ENCODE results near the gene POLR3E. TPM values are rescaled to one million over a fixed set of nuclear protein-coding genes. Genes with fewer than 3 reads are reported as not detected.

POLR3E gene
- total RNA-seq, 1 experiment from 2014 or later, result 65.0 TPM

DNA sequence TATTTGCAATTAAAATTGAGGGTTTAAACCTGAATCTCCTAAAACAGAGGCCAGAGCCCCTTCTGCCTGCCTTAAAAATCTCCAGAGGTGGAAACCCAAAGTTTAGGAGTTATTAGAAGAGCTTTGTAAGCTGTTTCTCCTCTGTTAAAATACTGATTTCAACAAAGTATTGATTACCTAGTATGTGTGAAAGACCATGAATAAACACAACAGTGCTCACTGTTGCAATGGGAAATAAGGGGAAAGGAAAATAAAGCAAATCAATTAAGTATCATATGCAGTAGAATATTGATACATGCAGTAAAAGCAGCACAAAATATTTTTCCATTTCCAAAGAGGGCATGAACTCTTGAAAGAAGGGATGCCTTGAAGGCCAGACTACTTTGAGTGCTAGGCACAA is 62.5 kb downstream of the POLR3E start:
- peaks cover 16 to 23% of the 10 kb centered on the region in 2 experiments; a peak in 3 of 4 replicates for H3K36me3 ChIP-seq (ENCODE audit: control insufficient read depth in 1 of 2, insufficient read depth in 2 of 2, low read length in 2 of 2)
- TF ChIP-seq SP1 (IDR thresholded peaks at IDR 0.05; ENCODE audit: low read depth) (no peak), SIN3A (IDR thresholded peaks at IDR 0.05; ENCODE audit: low read depth) (no peak), YY1 (IDR thresholded peaks at IDR 0.05; ENCODE audit: extremely low read depth, insufficient replicate concordance, low read depth, low read length) (no peak), SRF (IDR thresholded peaks at IDR 0.05; ENCODE audit: low read depth) (no peak), ZFX (IDR thresholded peaks at IDR 0.05) (no peak), RAD21 (IDR thresholded peaks at IDR 0.05; ENCODE audit: low read depth) (no peak), POLR2AphosphoS5 (IDR thresholded peaks at IDR 0.05; ENCODE audit: low read depth, low read length) (no peak), ZNF274 (IDR thresholded peaks at IDR 0.05; ENCODE audit: low read depth, low read length) (no peak), JUND (IDR thresholded peaks at IDR 0.05) (no peak), EZH2phosphoT487 (IDR thresholded peaks at IDR 0.05; ENCODE audit: borderline replicate concordance) (no peak), EGR1 (IDR thresholded peaks at IDR 0.05; ENCODE audit: low read depth) (no peak), ELF1 (IDR thresholded peaks at IDR 0.05; ENCODE audit: borderline replicate concordance, low read depth) (no peak), FOSL1 (IDR thresholded peaks at IDR 0.05; ENCODE audit: low read depth) (no peak)
- TF ChIP-seq, protein P1, sequence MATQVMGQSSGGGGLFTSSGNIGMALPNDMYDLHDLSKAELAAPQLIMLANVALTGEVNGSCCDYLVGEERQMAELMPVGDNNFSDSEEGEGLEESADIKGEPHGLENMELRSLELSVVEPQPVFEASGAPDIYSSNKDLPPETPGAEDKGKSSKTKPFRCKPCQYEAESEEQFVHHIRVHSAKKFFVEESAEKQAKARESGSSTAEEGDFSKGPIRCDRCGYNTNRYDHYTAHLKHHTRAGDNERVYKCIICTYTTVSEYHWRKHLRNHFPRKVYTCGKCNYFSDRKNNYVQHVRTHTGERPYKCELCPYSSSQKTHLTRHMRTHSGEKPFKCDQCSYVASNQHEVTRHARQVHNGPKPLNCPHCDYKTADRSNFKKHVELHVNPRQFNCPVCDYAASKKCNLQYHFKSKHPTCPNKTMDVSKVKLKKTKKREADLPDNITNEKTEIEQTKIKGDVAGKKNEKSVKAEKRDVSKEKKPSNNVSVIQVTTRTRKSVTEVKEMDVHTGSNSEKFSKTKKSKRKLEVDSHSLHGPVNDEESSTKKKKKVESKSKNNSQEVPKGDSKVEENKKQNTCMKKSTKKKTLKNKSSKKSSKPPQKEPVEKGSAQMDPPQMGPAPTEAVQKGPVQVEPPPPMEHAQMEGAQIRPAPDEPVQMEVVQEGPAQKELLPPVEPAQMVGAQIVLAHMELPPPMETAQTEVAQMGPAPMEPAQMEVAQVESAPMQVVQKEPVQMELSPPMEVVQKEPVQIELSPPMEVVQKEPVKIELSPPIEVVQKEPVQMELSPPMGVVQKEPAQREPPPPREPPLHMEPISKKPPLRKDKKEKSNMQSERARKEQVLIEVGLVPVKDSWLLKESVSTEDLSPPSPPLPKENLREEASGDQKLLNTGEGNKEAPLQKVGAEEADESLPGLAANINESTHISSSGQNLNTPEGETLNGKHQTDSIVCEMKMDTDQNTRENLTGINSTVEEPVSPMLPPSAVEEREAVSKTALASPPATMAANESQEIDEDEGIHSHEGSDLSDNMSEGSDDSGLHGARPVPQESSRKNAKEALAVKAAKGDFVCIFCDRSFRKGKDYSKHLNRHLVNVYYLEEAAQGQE (IDR thresholded peaks at IDR 0.05; ENCODE audit: low read depth), result no peak
- TF ChIP-seq, protein P2, sequence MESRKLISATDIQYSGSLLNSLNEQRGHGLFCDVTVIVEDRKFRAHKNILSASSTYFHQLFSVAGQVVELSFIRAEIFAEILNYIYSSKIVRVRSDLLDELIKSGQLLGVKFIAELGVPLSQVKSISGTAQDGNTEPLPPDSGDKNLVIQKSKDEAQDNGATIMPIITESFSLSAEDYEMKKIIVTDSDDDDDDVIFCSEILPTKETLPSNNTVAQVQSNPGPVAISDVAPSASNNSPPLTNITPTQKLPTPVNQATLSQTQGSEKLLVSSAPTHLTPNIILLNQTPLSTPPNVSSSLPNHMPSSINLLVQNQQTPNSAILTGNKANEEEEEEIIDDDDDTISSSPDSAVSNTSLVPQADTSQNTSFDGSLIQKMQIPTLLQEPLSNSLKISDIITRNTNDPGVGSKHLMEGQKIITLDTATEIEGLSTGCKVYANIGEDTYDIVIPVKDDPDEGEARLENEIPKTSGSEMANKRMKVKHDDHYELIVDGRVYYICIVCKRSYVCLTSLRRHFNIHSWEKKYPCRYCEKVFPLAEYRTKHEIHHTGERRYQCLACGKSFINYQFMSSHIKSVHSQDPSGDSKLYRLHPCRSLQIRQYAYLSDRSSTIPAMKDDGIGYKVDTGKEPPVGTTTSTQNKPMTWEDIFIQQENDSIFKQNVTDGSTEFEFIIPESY (IDR thresholded peaks at IDR 0.05; ENCODE audit: extremely low read depth, insufficient replicate concordance, low read length), result no peak
- TF ChIP-seq, protein P3, sequence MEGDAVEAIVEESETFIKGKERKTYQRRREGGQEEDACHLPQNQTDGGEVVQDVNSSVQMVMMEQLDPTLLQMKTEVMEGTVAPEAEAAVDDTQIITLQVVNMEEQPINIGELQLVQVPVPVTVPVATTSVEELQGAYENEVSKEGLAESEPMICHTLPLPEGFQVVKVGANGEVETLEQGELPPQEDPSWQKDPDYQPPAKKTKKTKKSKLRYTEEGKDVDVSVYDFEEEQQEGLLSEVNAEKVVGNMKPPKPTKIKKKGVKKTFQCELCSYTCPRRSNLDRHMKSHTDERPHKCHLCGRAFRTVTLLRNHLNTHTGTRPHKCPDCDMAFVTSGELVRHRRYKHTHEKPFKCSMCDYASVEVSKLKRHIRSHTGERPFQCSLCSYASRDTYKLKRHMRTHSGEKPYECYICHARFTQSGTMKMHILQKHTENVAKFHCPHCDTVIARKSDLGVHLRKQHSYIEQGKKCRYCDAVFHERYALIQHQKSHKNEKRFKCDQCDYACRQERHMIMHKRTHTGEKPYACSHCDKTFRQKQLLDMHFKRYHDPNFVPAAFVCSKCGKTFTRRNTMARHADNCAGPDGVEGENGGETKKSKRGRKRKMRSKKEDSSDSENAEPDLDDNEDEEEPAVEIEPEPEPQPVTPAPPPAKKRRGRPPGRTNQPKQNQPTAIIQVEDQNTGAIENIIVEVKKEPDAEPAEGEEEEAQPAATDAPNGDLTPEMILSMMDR (IDR thresholded peaks at IDR 0.05 in 2 of 3, conservative IDR thresholded peaks at IDR 0.05 in 1 of 3; ENCODE audit: borderline replicate concordance in 1 of 3, insufficient read depth in 1 of 3, low read depth in 2 of 3, low read length in 2 of 3), result no peak
- no peaks in the 10 kb centered on the region for H3K9me3 ChIP-seq (ENCODE audit: control insufficient read depth in 1 of 2, insufficient read depth in 1 of 2, low read depth in 1 of 2, low read length in 2 of 2)
- no peak overlapping the region for H2AFZ ChIP-seq (ENCODE audit: low read depth, low read length, poor library complexity, severe bottlenecking)
- intact Hi-C loops (cut with micrococcal nuclease), result no loop called here
- RAD21 ChIA-PET (ENCODE audit: low non-redundant PET in 1 of 2, low total read pairs in 2 of 2, uncharacterized antibody in 2 of 2, unreplicated experiment in 2 of 2), result no interaction called here
- DNase-seq (ENCODE audit: low read depth, low spot score), result no peak
- POLR2A ChIA-PET, result no interaction called here
- no peak overlapping the region for H3K9ac ChIP-seq (ENCODE audit: low read length)
- H3K4me1 ChIP-seq (ENCODE audit: control insufficient read depth in 1 of 2, insufficient read depth in 2 of 2, low read length in 2 of 2), result peaks cover 7 to 11% of the 10 kb centered on the region in 2 experiments; a peak in 3 of 4 replicates
- CTCF ChIA-PET, result no interaction called here
- H3K27ac ChIP-seq (ENCODE audit: low read depth, low read length), result no peak overlapping the region
- H3K27me3 ChIP-seq (ENCODE audit: insufficient read depth, low read length), result no peaks in the 10 kb centered on the region
- ATAC-seq, result no peak
- H4K20me1 ChIP-seq (ENCODE audit: insufficient read depth), result no peaks in the 10 kb centered on the region
- H3K79me2 ChIP-seq (ENCODE audit: insufficient read depth, low read length), result peaks cover 63% of the 10 kb centered on the region
- H3K4me3 ChIP-seq (replicated peaks in 1 of 2; ENCODE audit: low read depth in 1 of 2, low read length in 2 of 2), result no peak overlapping the region
- H3K9me2 ChIP-seq (ENCODE audit: insufficient read depth), result no peaks in the 10 kb centered on the region
- BruUV-seq (replicated peaks), result no TSS peak
- H3K4me2 ChIP-seq (ENCODE audit: low read length), result no peak overlapping the region
